A549 (cell line): ENCODE measurements around the gene ZNF786. TPM values are rescaled to one million over a fixed set of nuclear protein-coding genes. Genes with fewer than 3 reads are reported as not detected.

Experiments used
- ATAC-seq, 2 experiments: fragments of 200-7000 bp in 1 of 2; fragments of >200 bp in 1 of 2; cut with Nextera tagmentation in 1 of 2; cut with Tn5 transposase in 1 of 2; 3 replicates each; pipeline versions ENCODE4 v1.8.0 to v1.9.1; 2018 to 2020; ENCODE audit warnings: mild to moderate bottlenecking in 1 of 2, moderate library complexity in 1 of 2
- CTCF ChIA-PET: fragments of 300-600 bp; sonication (Branson Sonifier 250); formaldehyde crosslinking; extraction: SDS; loops from one replicate; lab custom pipeline; 2021; ENCODE audit warnings: antibody characterized with exemption, inconsistent platforms; lab: Yijun Ruan, JAX
- POLR2A ChIA-PET: fragments of 350-600 bp; formaldehyde crosslinking; extraction: SDS; loops from one replicate; lab custom pipeline; 2021; ENCODE audit warnings: antibody characterized with exemption, inconsistent platforms; lab: Yijun Ruan, JAX
- DNase-seq, 2 experiments: peaks; one replicate each; pipeline versions ENCODE4 v3.0.0 to v3.0.0-alpha.2; 2011 to 2016; ENCODE audit warnings: low read depth in 1 of 2, low spot score in 1 of 2
- FAIRE-seq: peaks from 2 replicates; lab custom pipeline; 2011; peaks lifted over from hg19 to GRCh38; lab: Jason Lieb, UNC
- H3K27ac ChIP-seq, 2 experiments: fragments of >200 bp; sonication (Bioruptor Twin); formaldehyde crosslinking; 3 replicates each; pipeline ENCODE4 v1.5.1; 2016 to 2017
- H3K4me1 ChIP-seq: fragments of >200 bp; sonication (Bioruptor Twin); formaldehyde crosslinking; 3 replicates; pipeline ENCODE4 v1.6.1; 2016
- H3K4me2 ChIP-seq: fragments of >200 bp; sonication (Bioruptor Twin); formaldehyde crosslinking; 3 replicates; pipeline ENCODE4 v1.6.1; 2016
- H3K4me3 ChIP-seq: fragments of >200 bp; sonication (Bioruptor Twin); formaldehyde crosslinking; 3 replicates; pipeline ENCODE4 v1.5.1; 2016
- H3K9me3 ChIP-seq: fragments of >200 bp; sonication (Bioruptor Twin); formaldehyde crosslinking; 3 replicates; pipeline ENCODE4 v1.6.1; 2016
- CBX8 ChIP-seq: fragments of 200-600 bp; sonication (generic); IDR thresholded peaks from 2 replicates; pipeline ENCODE4 v1.6.1; 2016
- CEBPB ChIP-seq, 2 experiments: fragments of >200 bp in 1 of 2; sonication (Bioruptor Twin) in 1 of 2; formaldehyde crosslinking in 1 of 2; IDR thresholded peaks; 2 replicates each; pipeline ENCODE4 v1.6.1; 2012 to 2016
- CHD2 ChIP-seq: fragments of 150-350 bp; IDR thresholded peaks from 2 replicates; pipeline ENCODE4 v1.6.1; 2014; ENCODE audit warnings: low read length; ENCODE audit not compliant: partially characterized antibody
- CTCF ChIP-seq: fragments of >200 bp; sonication (Bioruptor Twin); formaldehyde crosslinking; IDR thresholded peaks from 3 replicates; pipeline ENCODE4 v1.5.1; 2016
- E2F6 ChIP-seq: IDR thresholded peaks from 2 replicates; pipeline ENCODE4 v1.6.1; 2012; ENCODE audit warnings: low read depth, borderline replicate concordance
- ELK1 ChIP-seq: fragments of 150-350 bp; IDR thresholded peaks from 2 replicates; pipeline ENCODE4 v1.6.1; 2014; ENCODE audit warnings: low read depth, mild to moderate bottlenecking, low read length
- EP300 ChIP-seq, 2 experiments: fragments of >200 bp; sonication (Bioruptor Twin); formaldehyde crosslinking; IDR thresholded peaks; 2 replicates in 1 of 2; 3 replicates in 1 of 2; pipeline ENCODE4 v1.6.1; 2016 to 2017
- FOXS1 ChIP-seq: fragments of 250-450 bp; sonication (Bioruptor Pico); IDR thresholded peaks from 2 replicates; pipeline ENCODE4 v1.5.0; 2020; ENCODE audit warnings: mild to moderate bottlenecking, moderate library complexity
- HMGXB4 ChIP-seq: fragments of 250-450 bp; sonication (Bioruptor Pico); IDR thresholded peaks from 2 replicates; pipeline ENCODE4 v1.5.0; 2021; ENCODE audit warnings: mild to moderate bottlenecking, moderate library complexity, borderline replicate concordance
- KDM5A ChIP-seq: fragments of 200-600 bp; sonication (generic); IDR thresholded peaks from 2 replicates; pipeline ENCODE4 v1.6.1; 2016; ENCODE audit warnings: antibody characterized with exemption, mild to moderate bottlenecking
- MAZ ChIP-seq: fragments of 150-350 bp; IDR thresholded peaks from 2 replicates; pipeline ENCODE4 v1.6.1; 2014; ENCODE audit warnings: antibody characterized with exemption, low read depth, low read length, borderline replicate concordance
- MYC ChIP-seq: IDR thresholded peaks from 2 replicates; pipeline ENCODE4 v1.6.1; 2012; ENCODE audit warnings: mild to moderate bottlenecking, inconsistent platforms, low read length, improper control_type of control experiment, borderline replicate concordance
- NFE2L2 ChIP-seq: fragments of 150-350 bp; conservative IDR thresholded peaks from 2 replicates; pipeline ENCODE4 v1.6.1; 2014; ENCODE audit warnings: low read length
- NR3C1 ChIP-seq: fragments of >200 bp; sonication (Bioruptor Twin); formaldehyde crosslinking; IDR thresholded peaks from 3 replicates; pipeline ENCODE4 v1.6.1; 2017
- PBX3 ChIP-seq: IDR thresholded peaks from 2 replicates; pipeline ENCODE4 v1.6.1; 2012
- SMC3 ChIP-seq: fragments of >200 bp; sonication (Bioruptor Twin); formaldehyde crosslinking; IDR thresholded peaks from 3 replicates; pipeline ENCODE4 v1.6.1; 2018; ENCODE audit warnings: inconsistent platforms
- SREBF2 ChIP-seq: fragments of 450-650 bp; IDR thresholded peaks from 2 replicates; pipeline ENCODE4 v1.6.1; 2014; ENCODE audit warnings: mild to moderate bottlenecking, moderate library complexity
- TP53 ChIP-seq: fragments of 250-450 bp; sonication (Bioruptor Pico); IDR thresholded peaks from 2 replicates; pipeline ENCODE4 v1.5.0; 2021; ENCODE audit warnings: mild to moderate bottlenecking, moderate library complexity
- ZFP36 ChIP-seq: fragments of 450-650 bp; IDR thresholded peaks from 2 replicates; pipeline ENCODE4 v1.6.1; 2014; ENCODE audit warnings: borderline replicate concordance; ENCODE audit not compliant: partially characterized antibody
- ZNF302 ChIP-seq: fragments of 250-450 bp; sonication (Bioruptor Pico); IDR thresholded peaks from 2 replicates; pipeline ENCODE4 v1.9.0; 2021; ENCODE audit warnings: inconsistent platforms, mild to moderate bottlenecking, moderate library complexity
- WGBS: methylation state at CpG from one replicate; pipeline ENCODE4 v1.1.6; 2017; ENCODE audit errors: missing lambda C conversion rate; 5-methylcytosine and 5-hydroxymethylcytosine counted together
- polyA plus RNA-seq, 4 experiments: library from polyadenylated mRNA; depleted of rRNA in 3 of 4; stranded (reverse); fragments of >200 nt; fragmentation: RNase III in 1 of 4; extraction: RNeasy Plus Mini Kit Qiagen cat#74134 plus additional on column Dnase treatment in 1 of 4; gene quantifications; 2 replicates in 3 of 4; 3 replicates in 1 of 4; pipeline ENCODE4 v1.2.3, GENCODE V29; 2011 to 2017

Gene ZNF786
- polyA plus RNA-seq, 2 of the 4 experiments (the other 2 are of a cell fraction), result 4.6 to 4.9 TPM

- 92% methylated on average over 25 of the region's 25 CpGs for WGBS
- no peak overlapping the region for H3K4me3 ChIP-seq
- CTCF ChIA-PET, result interaction anchor here (1.0 to 6.7 kb wide), 3 partner anchors 21 to 153 kb away, joined by 3 to 32 read pairs (median 11); partner anchors contain the start of gene ZNF425
Observed at GRCh38 chr7:149104749-149105148, 14.2 kb upstream of the ZNF786 start.

GRCh38 chr7:149104214-149104613 is 13.7 kb upstream of the ZNF786 start:
- no peaks in the 10 kb centered on the region for H3K4me1 ChIP-seq
- ATAC-seq, result no peak
- no peaks in the 10 kb centered on the region for H3K9me3 ChIP-seq
- CTCF ChIA-PET, result interaction anchor here (1.0 to 6.7 kb wide), 4 partner anchors 22 to 153 kb away, joined by 3 to 32 read pairs (median 8); partner anchors contain the start of gene ZNF425
- FAIRE-seq, result no peak
- no peak overlapping the region for H3K4me3 ChIP-seq
- TF ChIP-seq CTCF, result no peak
- no peak for TF ChIP-seq E2F6
- TF ChIP-seq CHD2, result no peak
- TF ChIP-seq, all 56 proteins: peak for 0
- H3K4me2 ChIP-seq, result no peak overlapping the region
- POLR2A ChIA-PET, result no interaction called here
- 94% methylated on average over 35 of the region's 35 CpGs for WGBS
- no peak for DNase-seq
- no peak overlapping the region for H3K27ac ChIP-seq

More at GRCh38 chr7:149104749-149105148, 14.2 kb upstream of the ZNF786 start:
- POLR2A ChIA-PET, result no interaction called here
- FAIRE-seq (no peak), ATAC-seq (peak; percentile 13 to 37; a peak in 3 of 6 replicates), DNase-seq (no peak)
- no peak for TF ChIP-seq SREBF2
- no peak for TF ChIP-seq E2F6
- no peak for TF ChIP-seq CBX8
- no peak for TF ChIP-seq ELK1
- Histone ChIP-seq H3K9me3 (no peaks in the 10 kb centered on the region), H3K4me1 (no peaks in the 10 kb centered on the region), H3K4me2 (no peak overlapping the region), H3K27ac (no peak overlapping the region)

GRCh38 chr7:149103424-149103823 is 12.9 kb upstream of the ZNF786 start:
- H3K27ac ChIP-seq, result no peak overlapping the region
- no peak for DNase-seq
- no peaks in the 10 kb centered on the region for H3K4me1 ChIP-seq
- H3K4me3 ChIP-seq, result no peak overlapping the region
- POLR2A ChIA-PET, result interaction anchor here (0.6 kb wide), 1 partner anchor 117 kb away, joined by 10 read pairs; no protein-coding TSS in a partner anchor
- no peak overlapping the region for H3K4me2 ChIP-seq
- H3K9me3 ChIP-seq, result no peaks in the 10 kb centered on the region
- CTCF ChIA-PET, result interaction anchor here (1.0 to 6.7 kb wide), 3 partner anchors 23 to 43 kb away, joined by 4 to 32 read pairs (median 11); partner anchors contain the start of gene ZNF425
- FAIRE-seq, result no peak
- 76% methylated on average over 8 of the region's 9 CpGs for WGBS
- ATAC-seq, result peak in 1 of 2 experiments; percentile 23; a peak in 1 of 6 replicates
- no peak for TF ChIP-seq CEBPB (IDR thresholded peaks at IDR 0.05)
- no peak for TF ChIP-seq PBX3
- TF ChIP-seq NR3C1, result no peak
- no peak for TF ChIP-seq MAZ
- no peak for TF ChIP-seq E2F6
- TF ChIP-seq CTCF, result no peak
- no peak for TF ChIP-seq ZFP36
- no peak for TF ChIP-seq HMGXB4 (CRISPR knock-in tag)
- TF ChIP-seq KDM5A, result no peak
- no peak for TF ChIP-seq SMC3
- no peak for TF ChIP-seq EP300 (IDR thresholded peaks at IDR 0.05)
- TF ChIP-seq MYC, result no peak
- TF ChIP-seq FOXS1 (CRISPR knock-in tag), result no peak
- no peak for TF ChIP-seq ZNF302 (CRISPR knock-in tag)
- TF ChIP-seq TP53 (CRISPR knock-in tag), result no peak
- no peak for TF ChIP-seq ELK1
- no peak for TF ChIP-seq NFE2L2
